ELR (cell line): ENCODE measurements around the gene TNNT1.
A peak's percentile ranks its signal among the peaks of the same experiment; 100 is the strongest.
"Not testable (repeated sequence)": the region's sequence is repeated elsewhere in the genome, so short reads cannot be mapped to it uniquely, and the experiment has no call there.

ENCODE experiments used
- DNase-seq: peaks from one replicate; pipeline ENCODE4 v3.0.0-alpha.2; 2015; ENCODE audit warnings: low read depth

Gene TNNT1

DNA sequence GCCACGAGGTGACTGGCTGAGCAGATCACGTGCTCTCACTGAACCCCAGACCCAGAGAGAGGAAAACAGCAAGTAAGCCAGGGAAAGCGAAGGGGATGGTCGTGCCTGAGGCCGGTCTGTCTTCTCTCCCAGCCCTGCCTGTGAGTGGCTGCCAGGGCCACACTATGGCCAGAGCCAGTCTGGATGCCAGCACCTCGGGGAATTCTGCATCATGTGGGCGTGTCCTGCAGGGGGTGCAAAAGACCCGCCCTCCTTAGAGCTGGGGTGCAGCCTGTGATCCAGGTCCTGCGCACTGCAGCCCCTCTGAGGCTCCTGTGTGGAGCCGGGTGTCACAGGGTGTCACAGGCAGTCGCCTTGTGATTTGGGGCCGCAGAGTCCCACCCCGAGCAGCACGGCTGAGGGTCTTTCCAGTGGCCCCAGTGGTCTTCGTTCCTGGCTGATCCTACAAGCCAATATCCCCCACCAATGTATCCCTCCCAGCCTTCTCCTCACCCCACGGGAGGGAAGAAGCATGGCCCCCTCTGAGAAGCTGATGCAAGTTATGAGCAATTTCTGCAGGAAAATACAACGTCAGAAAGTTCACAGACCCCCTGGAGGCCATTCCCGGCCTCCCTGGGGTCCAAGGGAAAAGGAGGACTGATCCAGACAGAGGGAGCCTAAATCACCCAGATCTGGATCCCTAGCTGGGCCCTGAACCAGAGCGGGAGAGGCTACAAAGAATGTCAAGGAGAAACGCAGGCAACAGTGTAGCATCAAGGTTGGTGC lies 39.3 kb downstream of the TNNT1 start:
- DNase-seq: no peak

DNA sequence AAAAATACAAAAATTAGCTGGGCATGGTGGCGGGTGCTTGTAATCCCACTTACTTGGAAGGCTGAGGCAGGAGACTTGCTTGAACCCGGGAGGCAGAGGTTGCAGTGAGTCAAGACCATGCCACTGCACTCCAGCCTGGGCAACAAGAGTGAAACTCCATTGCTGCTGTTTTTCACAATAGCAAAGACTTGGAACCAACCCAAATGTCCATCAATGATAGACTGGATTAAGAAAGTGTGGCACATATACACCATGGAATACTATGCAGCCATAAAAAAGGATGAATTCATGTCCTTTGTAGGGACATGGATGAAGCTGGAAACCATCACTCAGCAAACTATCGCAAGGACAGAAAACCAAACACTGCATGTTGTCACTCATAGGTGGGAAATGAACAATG lies 41.8 kb downstream of the TNNT1 start:
- not testable (repeated sequence) for DNase-seq

DNA sequence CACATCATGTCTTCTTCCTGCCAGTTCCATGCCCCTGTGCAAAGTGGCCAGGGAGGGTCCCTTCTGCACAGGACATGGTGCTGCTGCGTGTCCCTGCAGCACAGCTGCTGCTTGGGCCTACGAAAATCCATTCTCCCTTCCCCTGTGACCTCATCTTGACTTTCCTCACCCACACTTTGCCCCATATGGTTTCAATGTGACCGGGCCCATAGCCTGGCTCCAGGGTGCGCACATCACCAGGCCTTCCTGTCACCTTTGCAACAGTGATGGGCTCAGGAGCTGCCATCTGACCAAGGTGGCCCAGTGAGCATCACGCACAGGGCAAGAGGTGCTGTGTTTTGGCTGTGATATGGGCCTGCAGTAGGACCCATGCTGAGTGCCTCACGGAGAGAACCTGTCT lies 42.4 kb downstream of the TNNT1 start:
- no peak for DNase-seq

DNA sequence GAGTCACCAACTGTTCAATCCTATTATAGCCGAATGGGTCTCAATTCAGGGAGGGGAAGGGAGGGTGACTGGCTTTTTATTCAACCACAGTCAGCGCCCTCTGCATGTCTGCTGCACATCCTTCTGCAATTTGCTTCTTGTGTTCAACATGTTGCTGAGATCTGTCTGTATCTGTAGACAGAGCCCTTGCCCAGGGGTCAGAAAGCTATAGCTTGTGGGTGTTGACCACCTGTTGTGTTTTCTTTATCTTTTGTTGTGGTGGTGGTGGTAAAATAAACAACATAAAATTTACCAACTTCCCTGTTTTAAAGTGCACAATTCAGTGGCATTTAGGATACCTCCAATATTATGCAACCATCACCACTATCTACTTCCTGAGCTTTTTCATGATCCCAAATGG lies 43.8 kb downstream of the TNNT1 start:
- DNase-seq: no peak

DNA sequence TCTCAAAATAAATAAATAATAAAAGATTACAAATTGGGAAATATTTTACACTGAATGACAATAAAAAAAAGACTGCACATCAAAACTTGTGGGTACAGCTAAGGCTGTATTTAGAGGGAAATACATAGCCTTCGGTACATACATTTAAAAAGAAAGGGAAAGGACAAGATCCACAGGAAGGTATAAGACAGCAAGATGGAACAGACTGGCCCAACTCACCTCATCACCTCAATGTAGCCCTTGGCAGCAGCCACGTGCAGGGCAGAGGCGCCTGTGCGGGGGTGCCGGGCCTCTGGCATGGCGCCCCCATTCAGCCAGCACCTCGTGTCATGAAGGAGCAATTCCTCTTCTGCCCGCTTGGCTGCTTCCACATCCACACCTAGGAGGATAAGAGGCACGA lies 45.8 kb downstream of the TNNT1 start:
- no peak for DNase-seq

DNA sequence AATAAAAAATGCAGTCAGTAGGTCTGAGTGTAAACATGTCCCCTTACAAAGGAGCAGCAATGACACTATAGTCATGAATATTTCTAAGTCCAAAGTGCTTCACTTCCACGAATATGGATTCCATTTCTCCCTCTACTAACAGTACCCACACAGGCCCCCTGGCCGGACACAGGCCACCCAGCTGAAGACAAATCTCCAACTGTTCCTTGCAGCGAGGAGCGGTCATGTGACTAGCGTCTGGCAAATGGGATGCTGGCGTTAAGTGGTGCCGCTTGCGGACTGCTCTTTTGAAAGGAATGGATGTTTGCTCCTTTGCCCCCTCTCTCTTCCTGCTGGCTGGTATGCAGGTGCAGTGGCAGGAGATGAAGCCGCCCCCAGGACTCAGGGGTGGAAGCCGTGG lies 47.7 kb downstream of the TNNT1 start:
- DNase-seq: no peak

DNA sequence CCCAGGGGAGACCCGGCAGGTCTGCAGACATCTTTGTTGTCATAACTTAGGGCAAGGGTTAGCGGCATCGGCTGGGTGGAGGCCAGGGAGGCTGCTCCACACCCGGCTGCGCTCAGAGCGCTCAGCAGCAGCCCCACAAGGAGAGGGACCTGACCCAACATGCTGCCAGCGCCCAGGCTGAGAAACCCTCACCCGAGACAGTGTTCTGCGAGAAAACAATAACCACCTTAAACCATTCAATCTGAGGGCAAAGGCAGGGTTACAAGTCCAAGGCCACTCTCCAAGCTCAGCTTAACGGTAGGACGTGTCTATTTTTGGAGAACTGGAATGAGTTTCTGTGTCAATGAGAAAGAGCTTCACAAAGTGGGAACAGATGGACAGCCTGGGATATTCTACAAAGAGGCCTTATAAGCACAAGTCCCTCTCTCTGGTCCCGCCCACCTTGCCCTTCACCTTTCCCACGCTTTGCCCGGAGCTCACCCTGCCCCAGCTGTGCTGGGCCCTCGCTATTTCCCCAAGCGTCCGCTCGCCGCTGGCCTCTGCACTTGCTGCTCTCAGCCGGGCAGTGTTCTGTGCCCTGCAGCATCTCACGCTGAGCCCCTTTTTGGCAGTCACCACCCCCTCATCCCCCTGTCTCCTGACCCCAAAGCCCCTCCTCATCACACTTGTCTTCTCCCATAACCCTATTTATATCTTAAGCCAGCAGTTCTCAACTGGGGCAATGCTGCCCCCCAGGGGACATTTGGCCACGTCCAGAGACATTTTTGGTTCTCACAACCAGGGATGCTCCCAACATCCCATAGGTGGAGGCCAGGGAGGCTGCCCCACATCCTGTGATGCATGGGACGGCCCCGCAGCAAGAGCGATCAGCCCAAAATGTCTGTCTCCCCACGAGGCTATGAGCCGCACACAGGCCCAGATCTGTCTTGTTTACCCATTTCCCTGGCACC lies 49.2 kb downstream of the TNNT1 start:
- peak; percentile 30 for DNase-seq

DNA sequence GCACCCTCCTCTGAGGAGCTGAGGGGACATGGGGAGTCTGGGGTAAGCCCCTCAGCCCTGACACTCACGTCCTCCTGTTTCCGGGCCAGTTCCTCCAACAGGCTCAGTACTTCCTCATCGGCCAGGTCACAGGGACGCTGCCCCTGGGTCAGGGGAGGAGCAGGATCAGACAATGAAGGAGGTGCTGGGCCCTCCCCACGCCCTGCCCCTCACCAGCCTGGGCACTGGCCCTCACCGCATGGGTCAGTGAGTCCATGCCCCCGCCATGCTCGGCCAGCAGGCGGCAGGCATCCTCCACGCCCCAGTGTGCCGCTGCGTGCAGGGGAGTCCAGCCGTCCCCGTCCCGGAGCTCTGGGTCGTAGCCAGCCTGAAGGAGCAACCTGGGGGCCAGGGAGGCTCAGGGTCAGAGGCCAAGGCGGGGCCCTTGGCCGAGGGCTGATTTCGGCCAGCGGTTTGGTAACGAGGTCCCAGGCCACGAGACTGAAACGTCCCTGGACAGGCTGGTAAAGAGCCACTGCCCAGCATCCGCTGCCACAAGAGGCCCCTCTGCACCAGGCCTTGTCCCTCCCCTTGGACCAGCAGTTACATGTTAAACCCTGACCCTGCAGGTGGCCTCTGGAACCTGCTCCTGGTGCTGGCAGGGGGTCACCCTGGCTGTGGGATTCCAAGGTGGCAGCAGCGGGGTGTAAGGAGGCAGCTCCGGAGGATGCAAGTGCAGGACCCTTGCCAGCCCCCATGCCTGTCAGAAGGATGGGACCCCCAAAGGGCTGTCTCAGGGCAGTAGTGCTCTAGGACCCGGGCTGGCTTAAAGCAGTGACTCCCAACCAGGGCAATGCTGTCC lies 50.1 kb downstream of the TNNT1 start:
- DNase-seq: no peak

DNA sequence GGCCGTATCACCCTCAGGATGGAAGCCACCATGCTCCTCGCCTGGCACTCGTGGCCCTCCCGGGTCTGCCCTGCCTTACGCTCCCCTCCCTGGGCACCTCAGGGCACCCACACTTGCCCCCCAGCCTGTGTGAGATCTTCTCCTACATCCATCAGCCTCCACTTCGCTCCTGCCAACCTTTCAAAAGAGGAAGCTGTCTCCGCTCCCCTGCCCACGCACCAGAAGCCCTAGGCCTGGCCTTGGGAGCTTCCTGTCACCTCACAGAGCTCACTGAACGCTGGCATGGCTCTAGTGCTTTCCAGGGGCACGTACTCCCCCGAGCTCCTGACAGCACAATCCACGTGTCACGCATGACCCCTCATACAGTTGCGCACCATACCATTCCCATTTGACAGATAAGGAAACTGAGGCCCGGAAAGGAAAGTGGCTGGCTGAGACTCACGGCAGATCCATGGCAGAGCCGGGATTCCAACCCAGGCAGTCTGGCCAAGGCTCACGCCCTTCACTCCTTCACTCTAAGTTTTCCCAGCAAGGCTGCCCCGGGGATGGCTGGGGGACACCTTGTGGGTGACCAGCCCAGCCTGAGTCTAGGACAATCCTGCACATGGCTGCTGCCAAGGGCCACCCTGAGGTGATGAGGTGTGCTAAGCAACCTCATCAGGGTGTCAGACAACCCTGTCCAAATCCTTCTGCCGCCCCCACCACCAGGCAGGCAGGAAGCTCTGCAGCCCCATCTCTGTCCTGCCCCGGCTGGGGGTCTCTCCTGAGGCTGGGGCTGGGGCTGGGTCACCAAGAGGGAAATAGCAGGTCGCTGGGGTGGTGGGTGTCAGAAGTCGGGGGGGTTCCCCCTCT lies 50.9 kb downstream of the TNNT1 start:
- no peak for DNase-seq

DNA sequence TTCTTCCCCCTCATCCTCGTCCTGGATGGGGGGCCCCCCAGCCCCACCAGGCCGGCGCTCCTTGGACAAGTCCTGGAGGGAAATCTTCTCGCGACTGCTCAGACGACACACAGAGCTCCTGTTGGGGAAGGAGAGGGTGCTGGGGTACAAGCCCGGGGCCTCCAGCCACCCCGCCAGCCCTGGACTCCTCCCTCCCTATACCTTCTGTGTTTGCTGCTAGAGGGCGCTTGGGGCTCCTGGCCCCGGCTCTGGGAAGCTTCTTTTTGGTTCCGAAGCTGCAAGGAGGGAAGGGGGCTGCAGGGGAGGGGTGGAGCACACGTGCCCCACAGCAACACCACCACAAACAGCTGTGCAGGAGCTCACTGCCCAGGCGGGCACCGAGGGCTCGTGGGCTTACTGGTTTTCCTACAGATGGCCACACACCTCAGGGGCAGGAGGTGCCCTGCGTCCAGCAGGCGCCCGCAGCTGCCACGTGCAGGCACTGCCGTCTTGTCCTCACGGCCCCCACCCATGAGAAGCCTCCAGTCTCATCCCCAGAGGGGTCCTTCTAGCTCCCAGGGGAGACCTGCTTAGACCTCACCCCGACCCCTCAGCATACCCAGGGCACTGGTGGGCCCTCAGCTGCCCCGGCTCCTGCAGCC lies 52.8 kb downstream of the TNNT1 start:
- no peak for DNase-seq

DNA sequence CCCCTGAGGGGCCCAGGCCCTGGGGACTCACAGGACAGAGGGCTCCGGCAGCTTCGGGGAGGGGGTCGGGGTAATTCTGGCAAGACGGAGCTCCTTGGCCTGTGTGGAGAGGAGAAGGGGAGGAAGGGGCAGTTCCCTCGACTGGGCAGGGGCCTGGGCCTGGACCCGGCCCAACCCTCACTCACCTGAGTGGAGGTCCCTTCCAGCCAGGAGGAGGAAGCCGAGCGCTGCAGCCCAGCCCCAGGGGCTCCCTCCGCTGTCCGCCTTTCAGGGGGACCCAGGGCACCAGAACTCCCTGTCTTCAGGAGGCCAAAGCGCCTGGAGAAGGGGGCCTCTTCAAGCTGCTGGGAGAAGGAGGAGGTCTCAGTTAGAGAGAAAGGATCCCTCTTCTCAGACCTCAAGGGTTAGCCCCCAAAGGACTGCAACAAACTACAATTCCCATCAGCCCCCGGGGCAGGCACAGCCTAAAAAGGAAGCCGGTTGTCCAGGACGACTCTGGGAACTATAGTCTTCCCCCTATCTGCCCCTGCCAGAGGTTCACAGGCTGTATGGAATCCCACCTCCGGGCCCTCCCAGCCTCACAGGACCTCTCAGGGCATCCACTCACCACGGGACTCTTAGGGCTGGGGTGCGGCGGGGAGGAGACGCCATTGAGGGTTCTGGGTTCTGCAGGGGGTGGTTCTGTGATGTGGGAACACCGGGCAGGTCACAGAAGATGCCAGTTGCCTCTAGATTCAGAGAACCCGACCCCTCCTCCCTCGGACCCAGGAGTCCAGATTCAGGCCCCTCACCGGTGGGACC lies 53.5 kb downstream of the TNNT1 start:
- peak; percentile 18 for DNase-seq

DNA sequence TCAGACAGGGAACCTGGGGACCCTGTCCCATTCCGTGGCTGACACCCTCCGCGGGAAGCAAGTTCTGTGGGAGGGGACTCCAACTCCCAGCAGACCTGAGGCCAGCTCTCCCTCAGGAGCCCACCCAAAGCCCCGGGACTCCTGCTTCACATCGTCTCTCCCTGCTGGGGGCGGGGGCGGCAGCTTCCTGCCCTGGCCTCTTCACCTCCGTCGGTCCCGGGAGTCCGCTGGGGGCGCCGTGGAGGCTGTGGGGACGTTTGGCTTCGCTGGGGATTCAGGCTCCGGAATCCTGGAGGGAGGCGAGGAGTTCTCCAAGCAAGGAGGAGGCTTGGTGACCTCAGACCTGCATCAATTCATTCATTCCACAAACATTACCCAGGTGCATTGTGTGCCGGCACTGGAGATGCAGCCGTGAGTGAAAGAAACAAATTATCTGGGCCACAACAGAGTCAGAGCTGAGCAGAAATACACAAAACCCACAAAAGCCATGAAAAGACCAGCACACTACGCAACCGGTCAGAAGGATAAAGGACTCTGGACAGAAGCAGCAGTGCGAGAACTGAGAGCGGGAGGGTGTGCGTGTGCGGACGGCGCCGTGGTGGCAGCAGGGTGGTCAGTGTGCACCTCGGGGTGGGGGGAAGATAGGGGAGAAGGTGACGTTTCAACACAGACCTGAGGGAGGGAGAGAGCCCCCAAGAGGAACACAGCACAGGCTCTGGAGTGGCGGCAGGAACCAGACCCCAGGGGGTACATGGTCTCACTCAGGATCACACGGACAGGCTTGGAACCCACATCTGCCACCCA lies 54.3 kb downstream of the TNNT1 start:
- DNase-seq: no peak

DNA sequence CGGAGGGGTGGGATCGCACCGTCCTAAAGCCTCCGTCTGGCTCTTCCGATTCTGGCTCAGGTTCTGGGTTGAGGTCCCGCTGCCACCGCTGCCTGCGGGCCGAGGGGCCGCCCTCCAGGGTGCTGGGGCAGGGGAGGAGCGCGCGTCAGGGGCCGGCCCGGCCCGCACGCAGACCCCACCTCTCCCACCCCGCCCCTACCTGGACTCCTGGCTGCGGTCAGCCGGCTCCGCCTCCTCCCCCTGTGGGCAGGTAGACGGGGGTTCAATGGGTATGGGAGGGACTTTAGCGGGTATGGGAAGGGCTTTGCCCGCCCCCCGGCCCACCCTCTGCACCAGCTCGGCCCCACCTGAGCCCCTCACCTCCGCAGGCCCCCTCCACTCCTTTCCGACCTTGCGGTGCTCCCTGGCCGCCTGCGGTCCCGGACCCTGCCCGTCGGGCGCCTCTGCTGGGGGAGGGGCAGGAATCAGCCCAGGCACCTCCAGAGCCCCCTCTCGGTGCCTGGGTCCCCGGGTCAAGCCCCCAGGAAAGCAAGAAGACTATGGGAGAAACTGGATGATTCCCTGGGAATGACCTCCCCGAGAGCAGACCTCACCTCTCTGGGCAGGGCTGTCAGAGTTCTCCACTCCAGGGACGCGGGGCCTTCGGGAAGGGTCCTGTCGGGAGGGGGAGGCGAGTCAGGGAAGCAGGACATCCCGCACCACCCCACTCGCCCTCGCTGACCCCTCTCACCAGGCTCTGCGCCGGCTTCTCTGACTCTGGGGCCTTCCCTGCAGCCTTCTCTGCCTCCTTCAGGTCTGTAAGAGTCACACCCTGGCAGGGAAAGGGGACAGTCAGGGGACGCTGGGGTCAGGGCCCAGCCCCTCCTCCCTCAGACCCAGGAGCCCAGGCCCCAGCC lies 56.3 kb downstream of the TNNT1 start:
- DNase-seq: no peak

DNA sequence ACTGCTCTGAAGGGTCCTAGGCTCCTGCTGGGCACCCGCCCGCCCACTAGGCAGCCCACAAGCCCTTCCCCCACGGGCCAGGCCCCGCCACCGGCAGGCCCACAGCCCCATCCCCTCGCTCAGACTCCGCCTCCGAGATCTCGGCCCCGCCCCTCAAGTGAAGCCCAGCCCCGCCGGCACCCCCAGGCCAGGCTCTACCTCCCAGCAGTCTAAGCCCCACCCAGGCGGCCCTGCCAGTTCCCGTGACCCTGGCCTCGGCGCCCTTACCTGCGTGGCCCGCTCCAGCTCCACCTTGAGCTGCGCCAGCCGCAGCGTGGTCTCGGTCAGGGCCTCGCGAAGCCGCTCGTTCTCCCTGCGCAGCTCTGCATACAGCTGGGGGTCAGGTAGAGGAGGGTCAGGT lies 57.1 kb downstream of the TNNT1 start:
- DNase-seq: no peak

DNA sequence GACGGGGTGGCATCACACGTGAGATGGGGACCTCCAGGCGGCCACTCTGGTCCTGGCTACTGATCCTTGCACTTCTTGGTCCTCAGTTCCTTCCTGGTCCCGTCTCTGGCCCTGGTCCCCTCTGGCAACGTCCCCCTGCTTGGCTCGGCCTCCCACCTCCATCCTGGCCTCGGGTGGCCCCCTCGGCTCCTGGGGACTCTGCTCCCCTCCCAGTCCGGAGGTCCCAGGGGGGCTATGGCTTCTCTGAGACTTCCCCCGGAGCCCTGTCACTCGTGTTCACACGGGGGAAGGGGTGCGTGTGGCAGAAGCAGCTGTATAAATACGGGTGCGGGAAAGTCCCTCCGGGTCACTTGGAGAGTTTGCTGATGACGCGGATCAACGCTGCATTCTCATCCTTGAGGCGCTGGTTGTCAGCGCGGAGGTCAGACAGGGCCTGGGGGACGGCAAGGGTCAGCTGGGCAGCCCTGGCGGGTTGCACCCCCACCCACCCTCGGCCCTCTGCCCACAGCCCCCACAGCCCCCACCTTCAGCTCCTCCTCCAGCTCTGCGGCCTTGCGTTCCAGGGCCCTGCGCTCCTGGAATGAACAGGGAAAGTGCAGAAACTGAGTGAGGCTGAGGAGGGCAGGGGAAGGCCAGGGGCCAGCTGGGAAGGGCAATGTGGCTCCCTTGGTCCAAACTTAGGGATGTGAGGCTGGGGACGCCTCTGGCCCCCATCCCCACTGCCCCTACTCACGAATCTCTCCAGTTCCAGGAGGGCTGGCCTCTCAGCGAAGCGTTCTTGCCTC lies 57.7 kb downstream of the TNNT1 start:
- no peak for DNase-seq

DNA sequence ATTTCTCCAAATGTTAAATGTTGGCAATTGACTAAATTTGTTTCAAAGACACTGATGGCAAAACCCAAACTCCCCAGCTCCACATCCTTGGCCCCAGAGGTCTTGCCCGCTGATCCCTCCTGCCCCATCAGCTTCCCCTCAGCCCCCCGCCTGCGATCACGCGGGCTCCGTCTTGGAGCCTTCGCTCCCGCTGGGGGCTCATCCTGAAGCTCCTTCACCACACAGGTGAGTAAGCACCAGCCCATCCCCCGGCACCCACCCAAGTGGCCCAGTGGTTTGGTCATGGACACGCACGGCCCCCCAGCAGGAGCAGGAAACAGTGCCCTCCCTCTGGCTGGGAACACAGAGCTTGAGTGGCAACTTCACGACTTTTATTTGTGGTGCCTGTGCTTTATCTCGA lies 58.4 kb downstream of the TNNT1 start:
- DNase-seq: no peak

DNA sequence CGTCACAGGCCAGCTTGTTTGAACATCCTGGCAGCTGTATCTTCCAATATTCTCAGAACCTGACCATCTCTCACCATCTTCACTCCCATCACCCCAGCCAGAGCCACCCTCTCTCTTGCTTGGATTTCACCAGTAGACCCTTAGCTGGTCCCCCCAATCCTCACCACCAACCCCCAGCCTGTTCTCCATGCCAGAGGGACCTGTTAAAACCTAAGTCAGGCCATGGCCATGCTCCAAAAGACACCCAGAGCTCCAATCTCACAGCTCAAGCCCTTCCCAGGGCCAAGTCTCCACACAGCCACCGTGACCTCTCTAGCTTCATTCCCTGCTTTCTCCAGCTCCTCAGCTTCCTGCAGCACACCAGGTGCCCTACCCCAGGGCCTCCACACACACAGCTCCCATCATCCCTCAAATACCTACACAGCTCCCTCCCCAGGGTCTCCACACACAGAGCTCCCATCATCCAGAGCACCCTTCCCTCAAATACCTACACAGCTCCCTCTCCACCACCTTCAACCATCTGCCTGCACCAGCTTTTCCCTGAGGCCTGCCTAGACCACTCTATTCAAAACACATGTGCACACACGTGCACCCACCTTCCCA lies 59.6 kb downstream of the TNNT1 start:
- DNase-seq: no peak
